ENCODE results near the gene TRPV5. TPM values are rescaled to one million over a fixed set of nuclear protein-coding genes. Genes with fewer than 3 reads are reported as not detected.
"Not testable (repeated sequence)": the region's sequence is repeated elsewhere in the genome, so short reads cannot be mapped to it uniquely, and the experiment has no call there.

TRPV5 gene
- total RNA-seq (ENCODE audit: insufficient read depth, low replicate concordance): 2.9 TPM

GRCh38 chr7:142933624-142934023 lies at the start of gene TRPV5:
TSS of gene TRPV5 (minus strand) at chr7:142933746. CDS start at chr7:142933459, 287 bp downstream.
- no peak for DNase-seq (ENCODE audit: low spot score)

GRCh38 chr7:142978402-142978801 lies 44.9 kb upstream of the TRPV5 start:
- DNase-seq (ENCODE audit: low spot score): not testable (repeated sequence)

DNA sequence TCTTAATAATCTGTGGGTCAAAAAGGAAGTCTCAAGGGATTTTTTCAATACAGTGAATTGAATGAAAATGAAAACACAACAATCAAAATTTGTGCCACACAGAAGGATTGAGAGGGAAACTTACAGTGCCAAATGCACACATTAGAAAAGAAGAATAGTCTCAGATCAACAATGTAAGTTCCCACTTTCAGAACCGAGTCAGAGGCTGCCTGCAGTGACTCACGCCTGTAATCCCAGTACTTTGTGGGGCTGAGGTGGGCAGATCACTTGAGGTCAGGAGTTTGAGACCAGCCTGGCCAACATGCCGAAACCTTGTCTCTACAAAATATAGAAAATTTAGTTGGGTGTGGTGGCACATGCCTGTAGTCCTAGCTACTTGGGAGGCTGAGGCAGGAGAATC lies 41.1 kb upstream of the TRPV5 start:
- no peak for DNase-seq (ENCODE audit: low spot score)

DNA sequence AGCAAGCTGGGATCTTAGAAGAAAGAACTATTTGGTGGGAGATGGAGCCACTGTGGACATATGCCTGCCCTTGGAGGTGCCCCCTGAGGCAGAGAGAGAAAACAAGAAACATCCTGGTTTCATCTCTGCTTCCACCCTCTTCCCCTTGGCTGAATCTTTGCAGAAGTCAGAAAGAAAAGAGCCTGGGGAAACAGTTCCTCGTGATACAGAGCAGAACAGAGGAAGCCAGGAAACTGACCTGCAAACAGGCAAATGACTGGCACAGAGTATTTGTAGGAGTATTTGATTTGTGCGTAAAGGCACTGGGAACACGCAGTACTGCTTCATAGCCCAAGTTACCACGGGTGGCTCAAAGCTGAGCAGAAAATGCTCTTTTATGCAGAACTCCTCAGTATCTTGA lies 35.6 kb upstream of the TRPV5 start:
- DNase-seq (ENCODE audit: low spot score): no peak

DNA sequence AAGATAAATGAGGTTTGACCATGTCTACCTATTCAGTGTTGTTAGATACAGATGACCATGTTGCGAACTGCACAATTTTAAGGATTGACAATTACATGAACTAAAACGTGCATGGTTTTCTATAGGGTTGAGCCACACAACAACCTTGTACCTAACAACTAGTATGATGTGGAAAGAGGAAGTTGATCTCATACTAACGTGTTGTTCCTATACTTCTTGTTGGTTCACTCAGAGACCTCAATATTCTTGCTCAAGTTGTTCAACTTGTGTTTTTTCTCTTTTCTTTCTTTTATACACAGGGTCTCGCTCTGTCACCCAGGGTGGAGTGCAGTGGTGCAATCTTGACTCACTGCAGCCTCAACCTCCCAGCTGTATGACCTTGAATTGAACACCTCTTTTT lies 34.7 kb upstream of the TRPV5 start:
- no peak for DNase-seq (ENCODE audit: low spot score)

DNA sequence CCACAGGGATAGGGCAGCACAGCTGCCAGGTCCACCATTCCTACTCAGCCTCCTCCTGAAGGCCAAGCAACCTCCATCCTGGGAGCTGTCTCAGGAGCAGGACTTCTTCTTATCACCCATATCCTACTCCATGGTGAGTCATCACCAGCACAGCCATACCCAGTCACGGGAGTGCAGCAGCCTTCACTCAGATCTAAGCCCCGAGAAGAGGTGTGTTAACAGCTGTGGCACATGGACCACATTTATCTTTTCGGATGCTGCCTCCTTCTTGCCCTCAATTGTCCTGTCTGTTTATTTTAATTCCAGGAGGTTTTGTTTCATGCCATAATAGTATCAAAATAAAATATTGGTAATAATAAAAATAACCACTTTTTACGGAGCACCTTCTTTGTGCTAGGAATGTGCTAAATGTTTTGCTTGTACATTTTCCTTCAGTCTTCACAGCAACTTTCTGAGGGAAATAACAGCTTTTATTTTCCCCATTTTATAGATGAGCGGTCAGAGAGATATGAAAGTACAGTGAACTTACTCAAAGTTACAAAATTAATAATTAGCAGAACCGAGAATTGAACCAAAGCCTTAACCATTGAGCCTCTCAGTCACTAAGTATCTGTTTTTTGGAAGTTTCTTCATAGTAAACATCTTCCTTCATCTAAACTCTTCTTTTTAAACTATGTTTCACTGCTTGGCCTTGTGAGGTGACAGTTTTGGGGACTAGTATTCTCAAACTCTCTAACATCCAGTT lies 31.1 kb upstream of the TRPV5 start:
- no peak for DNase-seq (ENCODE audit: low spot score)

DNA sequence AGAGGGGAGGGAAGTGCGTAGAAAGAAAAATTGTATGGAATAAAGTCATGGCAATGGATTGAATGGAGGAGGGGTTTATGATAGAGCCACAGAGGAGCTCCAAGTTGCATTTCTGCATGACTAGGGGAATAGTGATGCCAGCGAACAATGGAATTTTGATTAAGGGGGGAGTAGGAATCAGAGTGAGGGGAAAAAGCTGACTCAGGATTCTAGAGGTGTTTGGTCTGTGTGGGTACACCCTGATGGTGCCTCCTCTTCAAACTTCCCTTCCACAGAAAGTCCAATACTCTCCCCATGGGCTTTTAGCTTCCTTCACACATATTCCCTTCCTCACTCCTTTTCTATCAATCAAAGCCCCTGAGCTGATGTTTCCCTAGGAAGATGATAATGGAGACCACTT lies 30.4 kb upstream of the TRPV5 start:
- no peak for DNase-seq (ENCODE audit: low spot score)

- no peak for DNase-seq (ENCODE audit: low spot score)
Observed at GRCh38 chr7:142962991-142963390, 29.4 kb upstream of the TRPV5 start.

- no peak for DNase-seq (ENCODE audit: low spot score)
Observed at GRCh38 chr7:142961973-142962926, 28.7 kb upstream of the TRPV5 start, which contains the start of gene KEL. TSS of gene KEL (minus strand) at chr7:142962363. CDS start at chr7:142962206, 157 bp downstream.

- no peak for DNase-seq (ENCODE audit: low spot score)
Observed at GRCh38 chr7:142961595-142961972, 28.0 kb upstream of the TRPV5 start.

DNA sequence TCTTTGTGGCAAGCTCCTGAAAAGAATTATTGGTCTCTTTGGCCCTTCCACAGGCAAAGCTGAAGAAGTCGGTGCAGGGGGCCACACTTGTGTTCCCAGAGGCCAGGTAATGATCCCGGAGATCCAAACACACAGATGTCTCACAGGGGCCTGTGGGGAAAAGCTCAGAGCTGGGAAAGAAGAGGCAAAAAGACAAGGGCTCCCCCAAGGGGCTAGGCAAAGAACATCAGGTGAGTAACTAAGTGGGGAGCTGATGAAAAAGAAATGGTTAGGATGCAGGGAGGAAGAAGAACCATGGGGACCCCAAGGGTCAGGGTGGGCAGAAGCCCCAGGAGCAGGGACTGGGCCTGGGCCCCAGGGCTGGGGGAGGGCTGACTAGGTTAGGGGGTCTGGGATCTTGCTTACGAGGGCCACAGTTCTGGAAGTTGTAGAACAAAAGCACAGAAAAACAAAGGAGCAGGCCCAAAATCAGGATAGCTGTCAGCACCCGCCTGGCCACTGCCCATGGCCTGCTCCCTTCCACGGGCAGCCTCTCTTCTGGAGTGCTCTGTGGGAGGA lies 27.5 kb upstream of the TRPV5 start:
- no peak for DNase-seq (ENCODE audit: low spot score)

GRCh38 chr7:142959202-142959601 lies 25.7 kb upstream of the TRPV5 start:
- no peak for DNase-seq (ENCODE audit: low spot score)

- no peak for DNase-seq (ENCODE audit: low spot score)
Observed at GRCh38 chr7:142957723-142958122, 24.2 kb upstream of the TRPV5 start.

DNA sequence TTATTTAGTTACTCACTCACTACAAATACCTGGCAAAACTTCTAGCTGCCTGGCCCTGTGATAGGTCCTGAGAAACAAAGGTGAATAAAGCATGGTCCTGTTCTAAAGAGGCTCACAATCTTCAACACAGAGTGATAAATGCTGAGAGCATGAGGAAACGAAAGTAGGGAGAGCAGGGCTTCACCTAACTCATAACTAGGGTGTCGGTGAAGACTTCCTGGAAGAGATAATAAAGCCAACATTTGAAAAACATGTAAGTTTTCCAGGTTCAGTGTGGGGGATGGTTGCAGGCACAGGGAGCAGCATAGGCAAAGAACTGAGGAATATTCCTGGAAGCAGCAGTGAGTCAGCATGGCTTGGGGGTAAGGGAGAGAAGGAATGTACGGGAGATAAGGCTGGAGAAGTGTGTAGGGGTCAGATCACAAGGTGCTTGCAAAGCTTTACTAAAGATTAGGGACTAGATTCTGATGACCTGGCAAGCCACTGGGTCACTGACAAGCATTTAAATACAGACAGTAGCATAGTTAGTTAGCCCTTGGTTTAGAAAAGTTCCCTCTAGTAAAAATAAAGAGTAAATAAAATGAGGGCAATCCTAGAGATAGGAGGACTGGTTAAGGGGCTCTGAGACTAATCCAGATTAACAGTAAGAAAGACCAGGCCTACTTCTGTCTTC lies 23.5 kb upstream of the TRPV5 start:
- DNase-seq (ENCODE audit: low spot score): peak; percentile 24

DNA sequence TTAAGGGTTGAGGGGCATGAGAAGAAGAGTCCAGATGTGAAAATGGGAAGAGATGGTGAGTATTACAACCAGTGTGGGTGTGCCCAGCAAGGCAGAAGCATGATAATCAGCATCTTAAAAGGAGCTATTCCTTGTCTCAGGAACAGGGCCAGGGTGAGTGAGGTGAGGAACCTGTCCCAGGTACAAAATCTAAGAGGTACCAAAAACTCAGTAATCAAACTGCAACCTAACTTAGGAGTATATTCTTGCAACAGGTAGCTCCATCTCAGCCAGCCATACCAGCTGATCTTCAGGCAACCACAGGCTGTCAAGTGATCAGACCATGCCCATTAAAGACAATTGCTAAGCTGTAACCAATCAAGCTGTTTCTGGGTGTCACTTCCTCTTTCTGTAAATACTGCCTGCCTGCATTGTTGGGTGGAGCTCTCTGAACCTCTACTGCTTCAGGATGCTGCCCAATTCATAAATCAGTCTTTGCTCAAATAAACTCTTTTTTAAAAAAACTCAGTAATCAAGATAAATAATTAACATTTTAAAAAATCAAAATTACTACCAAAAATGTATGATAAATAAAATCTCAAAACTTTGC lies 21.2 kb upstream of the TRPV5 start:
- no peak for DNase-seq (ENCODE audit: low spot score)

DNA sequence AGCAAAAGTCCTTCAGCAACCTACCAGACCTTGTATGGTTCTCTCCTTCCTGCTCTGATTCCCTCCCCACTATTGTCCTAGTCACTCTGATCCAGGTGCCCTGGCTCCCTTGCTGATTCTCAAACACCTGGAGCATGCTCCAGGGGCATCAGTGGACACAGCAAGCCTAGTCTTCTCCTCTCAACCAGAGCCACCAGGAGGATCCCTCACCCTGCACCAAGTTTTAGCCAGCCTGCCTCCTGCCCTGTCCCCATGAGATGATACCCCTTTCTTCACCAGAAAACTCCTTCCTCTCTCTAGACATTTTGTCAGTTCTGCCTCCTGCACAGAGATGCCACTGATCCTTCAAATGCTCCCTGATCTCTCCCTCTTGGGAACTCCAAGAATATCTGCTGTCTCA lies 16.7 kb upstream of the TRPV5 start:
- DNase-seq (ENCODE audit: low spot score): no peak

DNA sequence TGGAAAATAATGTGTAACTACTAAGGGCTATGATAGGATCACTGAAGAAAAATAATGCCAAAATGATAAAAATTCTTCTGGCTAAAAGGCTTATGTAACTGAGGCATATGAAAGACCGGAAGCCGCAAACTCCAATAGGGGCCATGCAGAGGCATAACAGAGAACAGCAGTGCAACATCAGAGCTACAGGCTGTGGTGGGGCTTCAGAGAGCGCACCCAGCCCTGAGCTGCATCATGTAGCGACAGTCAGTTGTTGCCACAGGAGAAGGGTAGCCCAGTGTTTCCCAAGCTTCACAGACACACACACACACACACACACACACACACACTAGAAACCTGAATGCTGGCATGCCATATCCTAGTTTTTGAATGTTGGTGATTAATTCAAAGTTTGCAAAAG lies 15.1 kb upstream of the TRPV5 start:
- DNase-seq (ENCODE audit: low spot score): no peak

DNA sequence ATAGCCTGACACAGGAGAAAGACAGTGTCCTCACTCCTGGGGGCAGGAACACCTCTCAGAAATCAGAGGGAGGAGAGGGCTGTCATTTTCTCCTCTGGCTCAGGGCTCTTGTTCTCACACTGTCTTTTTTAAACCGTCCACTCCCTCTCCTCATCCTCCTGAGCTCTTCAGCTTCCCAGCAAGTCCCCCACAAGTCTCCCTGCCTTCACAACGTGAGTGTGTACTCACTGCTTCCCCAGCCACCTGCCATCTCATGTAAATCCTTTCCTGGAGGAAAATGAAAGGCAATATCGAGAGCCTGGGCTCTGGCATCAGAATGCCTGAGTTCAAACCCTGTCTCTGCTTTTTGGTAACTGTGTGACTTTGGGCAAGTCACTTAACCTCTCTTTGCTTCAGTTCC lies 11.5 kb upstream of the TRPV5 start:
- no peak for DNase-seq (ENCODE audit: low spot score)

DNA sequence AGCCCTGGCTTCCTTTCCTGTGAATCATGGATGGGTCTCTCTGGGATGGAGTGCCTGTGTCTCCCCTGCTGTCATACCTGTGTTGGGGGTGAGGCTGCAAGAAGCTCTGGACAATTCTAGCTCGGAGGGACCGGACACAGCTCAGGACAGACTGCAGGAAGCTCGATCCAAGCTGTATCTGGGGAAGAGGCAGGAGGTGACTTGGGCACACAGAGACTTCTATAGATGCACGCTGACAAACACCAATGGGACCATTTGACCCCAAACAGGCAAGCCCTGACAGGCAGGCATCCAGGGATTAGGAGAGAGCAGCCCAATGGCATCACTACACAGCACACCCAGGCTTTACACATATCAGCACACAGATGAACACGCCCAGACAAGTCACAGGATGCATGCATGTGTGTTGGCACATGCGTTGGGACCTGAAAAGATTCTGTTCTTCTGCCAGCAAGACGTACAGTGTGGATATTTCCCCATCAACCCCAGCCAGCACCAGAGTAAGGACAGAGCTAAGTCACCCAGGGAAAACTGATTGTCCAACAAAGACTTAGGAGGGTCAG lies 10.2 kb upstream of the TRPV5 start:
- DNase-seq (ENCODE audit: low spot score): peak; percentile 30

DNA sequence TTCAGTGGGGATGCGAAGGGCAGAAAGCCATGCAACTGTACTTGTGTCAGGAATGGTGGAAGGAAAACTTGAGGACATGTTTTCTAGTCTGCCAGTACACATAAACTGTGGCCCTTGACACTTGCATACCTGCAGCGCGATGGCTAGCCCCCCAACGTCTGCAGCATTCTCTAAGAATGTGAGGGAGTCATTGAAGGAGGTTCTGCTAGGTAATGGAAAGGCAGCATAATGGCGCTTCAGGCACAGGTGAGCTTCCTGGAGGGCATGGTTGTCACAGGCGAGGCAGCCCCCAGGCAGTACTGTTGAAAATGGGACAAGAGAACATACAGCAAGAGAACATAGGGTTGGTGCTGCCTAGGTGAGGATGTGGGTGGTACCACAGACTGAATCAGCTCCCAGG lies 9.2 kb upstream of the TRPV5 start:
- no peak for DNase-seq (ENCODE audit: low spot score)

DNA sequence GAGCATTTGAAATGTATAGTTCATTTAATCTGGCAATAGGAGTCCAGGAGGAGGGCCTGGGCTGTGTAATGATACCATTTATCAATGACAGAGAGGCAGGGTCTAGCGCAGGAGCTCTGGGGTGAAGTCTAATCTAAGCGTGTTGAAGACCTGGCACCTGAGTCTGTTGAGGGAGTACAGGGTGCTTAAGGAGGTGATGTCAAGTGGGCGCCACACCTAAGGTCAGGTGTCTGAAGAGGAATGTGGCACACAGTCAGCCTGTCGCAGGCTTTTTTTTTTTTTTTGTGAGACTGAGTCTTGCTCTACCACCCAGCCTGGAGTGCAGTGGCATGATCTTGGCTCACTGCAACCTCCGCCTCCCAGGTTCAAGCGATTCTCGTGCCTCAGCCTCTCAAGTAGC lies 8.0 kb upstream of the TRPV5 start:
- no peak for DNase-seq (ENCODE audit: low spot score)
